SU-DHL-6 (cell line): ENCODE measurements around the gene PKDCC.

ENCODE experiments used
- H2AFZ ChIP-seq: fragments of 200-600 bp; sonication (generic); 2 replicates; pipeline ENCODE4 v1.6.1; 2014; ENCODE audit warnings: low read depth, mild to moderate bottlenecking, moderate library complexity, mixed read lengths, antibody characterized with exemption, low read length; ENCODE audit not compliant: severe bottlenecking
- H3F3A ChIP-seq: fragments of 200-600 bp; shearing (Covaris generic); 2 replicates; pipeline ENCODE4 v1.6.0; 2016; ENCODE audit warnings: antibody characterized with exemption, mild to moderate bottlenecking; ENCODE audit not compliant: insufficient read depth
- H3K27ac ChIP-seq: fragments of 200-600 bp; sonication (generic); 2 replicates; pipeline ENCODE4 v1.5.1; 2016; ENCODE audit warnings: low read depth, mild to moderate bottlenecking, low read length, moderate library complexity, mixed read lengths
- H3K27me3 ChIP-seq: fragments of 200-600 bp; sonication (generic), shearing (Covaris generic); 2 replicates; pipeline ENCODE4 v1.6.0; 2014; ENCODE audit warnings: mild to moderate bottlenecking, low read length
- H3K36me3 ChIP-seq: fragments of 200-600 bp; sonication (generic); 2 replicates; pipeline ENCODE4 v1.6.1; 2014; ENCODE audit warnings: mild to moderate bottlenecking, low read length, mixed read lengths
- H3K4me2 ChIP-seq: fragments of 300-600, 200-600 bp; shearing (Covaris generic), sonication (generic); 2 replicates; pipeline ENCODE4 v1.6.0; 2014; ENCODE audit warnings: low read length, low read depth, mild to moderate bottlenecking; ENCODE audit not compliant: poor library complexity, severe bottlenecking
- H3K4me3 ChIP-seq: fragments of 200-600 bp; sonication (generic); 2 replicates; pipeline ENCODE4 v1.5.1; 2014; ENCODE audit warnings: antibody characterized with exemption, low read length, mild to moderate bottlenecking, mixed read lengths; ENCODE audit not compliant: insufficient read depth, poor library complexity, severe bottlenecking
- H3K79me2 ChIP-seq: fragments of 200-600 bp; sonication (generic); 2 replicates; pipeline ENCODE4 v1.6.1; 2014; ENCODE audit warnings: mild to moderate bottlenecking, low read length, moderate library complexity; ENCODE audit not compliant: insufficient read depth
- H3K9ac ChIP-seq: fragments of 200-600 bp; sonication (generic); 2 replicates; pipeline ENCODE4 v1.7.0; 2014; ENCODE audit warnings: mild to moderate bottlenecking, low read length
- H3K9me2 ChIP-seq: fragments of 200-600 bp; sonication (generic); replicated peaks from 2 replicates; pipeline ENCODE4 v1.6.1; 2014; ENCODE audit warnings: low read length; ENCODE audit not compliant: insufficient read depth
- H3K9me3 ChIP-seq: fragments of 200-600 bp; sonication (generic); 2 replicates; pipeline ENCODE4 v1.6.1; 2014; ENCODE audit warnings: low read length, mixed read lengths; ENCODE audit not compliant: insufficient read depth
- H4K20me1 ChIP-seq: fragments of 200-600 bp; sonication (generic); 2 replicates; pipeline ENCODE4 v1.6.1; 2014; ENCODE audit warnings: low read depth, mild to moderate bottlenecking, antibody characterized with exemption, low read length, moderate library complexity, mixed read lengths
- CTCF ChIP-seq: fragments of 200-600 bp; sonication (generic); IDR thresholded peaks from one replicate; pipeline ENCODE4 v1.5.1; 2017; ENCODE audit warnings: antibody characterized with exemption, mild to moderate bottlenecking, low read length, moderate library complexity; ENCODE audit not compliant: insufficient read depth, poor library complexity, severe bottlenecking
- EZH2phosphoT487 ChIP-seq: fragments of 200-600 bp; sonication (generic), shearing (Covaris generic); conservative IDR thresholded peaks from 2 replicates; pipeline ENCODE4 v1.6.1; 2018; ENCODE audit warnings: mild to moderate bottlenecking, antibody characterized with exemption, low read length, moderate library complexity, mixed read lengths

The PKDCC gene

GRCh38 chr2:42036940-42037339, 10.9 kb upstream of the PKDCC start:
- Histone ChIP-seq H3K79me2 (no peaks in the 10 kb centered on the region), H3K27ac (no peak overlapping the region), H3K36me3 (no peaks in the 10 kb centered on the region), H3K4me2 (no peak overlapping the region), H3F3A (no peaks in the 10 kb centered on the region), H4K20me1 (no peaks in the 10 kb centered on the region), H3K27me3 (no peaks in the 10 kb centered on the region), H3K9me3 (no peaks in the 10 kb centered on the region), H2AFZ (no peak overlapping the region), H3K9me2 (no peaks in the 10 kb centered on the region), H3K9ac (no peak overlapping the region), H3K4me3 (no peak overlapping the region)
- no peak for TF ChIP-seq EZH2phosphoT487
- no peak for TF ChIP-seq CTCF

GRCh38 chr2:42040643-42041278, 7.1 kb upstream of the PKDCC start:
- Histone ChIP-seq H3K9me2 (no peaks in the 10 kb centered on the region), H2AFZ (no peak overlapping the region), H3K79me2 (no peaks in the 10 kb centered on the region), H3K4me2 (no peak overlapping the region), H3K27me3 (no peaks in the 10 kb centered on the region), H3K36me3 (no peaks in the 10 kb centered on the region), H3K9ac (no peak overlapping the region), H3K4me3 (no peak overlapping the region), H3K9me3 (no peaks in the 10 kb centered on the region), H4K20me1 (no peaks in the 10 kb centered on the region), H3F3A (no peaks in the 10 kb centered on the region), H3K27ac (no peak overlapping the region)
- TF ChIP-seq EZH2phosphoT487: no peak

- Histone ChIP-seq H3K9me3 (no peaks in the 10 kb centered on the region), H2AFZ (no peak overlapping the region), H3K4me3 (no peak overlapping the region), H3K9ac (no peak overlapping the region), H3K27ac (no peak overlapping the region), H3K36me3 (no peaks in the 10 kb centered on the region), H3F3A (no peaks in the 10 kb centered on the region), H3K79me2 (no peaks in the 10 kb centered on the region), H3K27me3 (no peaks in the 10 kb centered on the region), H4K20me1 (no peaks in the 10 kb centered on the region), H3K4me2 (no peak overlapping the region), H3K9me2 (no peaks in the 10 kb centered on the region)
- TF ChIP-seq EZH2phosphoT487 (no peak), CTCF (no peak)
These were observed 6.3 kb upstream of the PKDCC start for GRCh38 chr2:42041377-42042127.

- Histone ChIP-seq H3F3A (no peaks in the 10 kb centered on the region), H3K79me2 (no peaks in the 10 kb centered on the region)
These were observed 5.0 kb upstream of the PKDCC start for GRCh38 chr2:42042631-42043355.

More at GRCh38 chr2:42042631-42043355, 5.0 kb upstream of the PKDCC start:
- Histone ChIP-seq H3K36me3 (no peaks in the 10 kb centered on the region), H2AFZ (no peak overlapping the region), H3K9ac (no peak overlapping the region), H3K4me2 (no peak overlapping the region), H3K27me3 (no peaks in the 10 kb centered on the region), H3K27ac (no peak overlapping the region), H3K4me3 (no peak overlapping the region), H4K20me1 (no peaks in the 10 kb centered on the region), H3K9me2 (no peaks in the 10 kb centered on the region), H3K9me3 (no peaks in the 10 kb centered on the region)
- TF ChIP-seq CTCF (no peak), EZH2phosphoT487 (no peak)
